BJ (cell line): ENCODE results near the gene ZNF440. TPM values are rescaled to one million over a fixed set of nuclear protein-coding genes. Genes with fewer than 3 reads are reported as not detected.
"Not testable (repeated sequence)": the region's sequence is repeated elsewhere in the genome, so short reads cannot be mapped to it uniquely, and the experiment has no call there.

ENCODE experiments used
- CTCF ChIA-PET: fragments of 350-600 bp; formaldehyde crosslinking; extraction: SDS; loops from one replicate; lab custom pipeline; 2021; ENCODE audit warnings: antibody characterized with exemption, inconsistent platforms; lab: Yijun Ruan, JAX
- POLR2A ChIA-PET: fragments of 300-600 bp; sonication (Branson Sonifier 250); formaldehyde crosslinking; extraction: SDS; loops from one replicate; lab custom pipeline; 2021; ENCODE audit warnings: antibody characterized with exemption; lab: Charles Lee
- DNase-seq: peaks from one replicate; pipeline ENCODE4 v3.0.0-alpha.2; 2011; ENCODE audit warnings: low read depth
- H3K27me3 ChIP-seq: 2 replicates; pipeline ENCODE4 v1.6.0; 2011; ENCODE audit warnings: low read length; ENCODE audit not compliant: control insufficient read depth, insufficient read depth
- H3K36me3 ChIP-seq: 2 replicates; pipeline ENCODE4 v1.5.1; 2011; ENCODE audit warnings: low read length; ENCODE audit not compliant: control insufficient read depth, insufficient read depth
- H3K4me3 ChIP-seq: 2 replicates; pipeline ENCODE4 v1.5.1; 2011; ENCODE audit warnings: low read depth, mild to moderate bottlenecking, control low read depth, low read length
- polyA minus RNA-seq: library from RNA; depleted of rRNA, polyadenylated mRNA; stranded (reverse); fragments of >200 nt; gene quantifications from 2 replicates; pipeline ENCODE4 v1.2.3, GENCODE V29; 2011; rRNA and poly(A)+ RNA removed
- polyA plus RNA-seq: library from polyadenylated mRNA; depleted of rRNA; stranded (reverse); fragments of >200 nt; gene quantifications from 2 replicates; pipeline ENCODE4 v1.2.3, GENCODE V29; 2011; rRNA removed
- TF ChIP-seq, protein P1 (sequence below): IDR thresholded peaks from 2 replicates; pipeline ENCODE4 v1.5.1; 2011; ENCODE audit warnings: low read depth, mild to moderate bottlenecking, control low read depth, inconsistent platforms, low read length, moderate library complexity; ENCODE audit not compliant: insufficient read depth

Gene ZNF440
- polyA plus RNA-seq (2.0 and 3.8 TPM in 2 replicates), polyA minus RNA-seq (3.5 and 4.4 TPM in 2 replicates)

- Histone ChIP-seq H3K36me3 (no peaks in the 10 kb centered on the region), H3K27me3 (no peaks in the 10 kb centered on the region), H3K4me3 (peak within 1 kb of the TSS; percentile 59)
- ChIA-PET CTCF (interaction anchor here (0.9 to 7.8 kb wide), 3 partner anchors 16 to 45 kb away, joined by 3 to 53 read pairs (median 3); partner anchors contain the start of gene ZNF491), POLR2A (no interaction called here)
- TF ChIP-seq, protein P1, sequence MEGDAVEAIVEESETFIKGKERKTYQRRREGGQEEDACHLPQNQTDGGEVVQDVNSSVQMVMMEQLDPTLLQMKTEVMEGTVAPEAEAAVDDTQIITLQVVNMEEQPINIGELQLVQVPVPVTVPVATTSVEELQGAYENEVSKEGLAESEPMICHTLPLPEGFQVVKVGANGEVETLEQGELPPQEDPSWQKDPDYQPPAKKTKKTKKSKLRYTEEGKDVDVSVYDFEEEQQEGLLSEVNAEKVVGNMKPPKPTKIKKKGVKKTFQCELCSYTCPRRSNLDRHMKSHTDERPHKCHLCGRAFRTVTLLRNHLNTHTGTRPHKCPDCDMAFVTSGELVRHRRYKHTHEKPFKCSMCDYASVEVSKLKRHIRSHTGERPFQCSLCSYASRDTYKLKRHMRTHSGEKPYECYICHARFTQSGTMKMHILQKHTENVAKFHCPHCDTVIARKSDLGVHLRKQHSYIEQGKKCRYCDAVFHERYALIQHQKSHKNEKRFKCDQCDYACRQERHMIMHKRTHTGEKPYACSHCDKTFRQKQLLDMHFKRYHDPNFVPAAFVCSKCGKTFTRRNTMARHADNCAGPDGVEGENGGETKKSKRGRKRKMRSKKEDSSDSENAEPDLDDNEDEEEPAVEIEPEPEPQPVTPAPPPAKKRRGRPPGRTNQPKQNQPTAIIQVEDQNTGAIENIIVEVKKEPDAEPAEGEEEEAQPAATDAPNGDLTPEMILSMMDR, result no peak
- DNase-seq, result peak; percentile 71
Measured at GRCh38 chr19:11814029-11814699, at the start of gene ZNF440. TSS of gene ZNF440 (plus strand) at chr19:11814273. CDS start at chr19:11814448, 175 bp downstream.

DNA sequence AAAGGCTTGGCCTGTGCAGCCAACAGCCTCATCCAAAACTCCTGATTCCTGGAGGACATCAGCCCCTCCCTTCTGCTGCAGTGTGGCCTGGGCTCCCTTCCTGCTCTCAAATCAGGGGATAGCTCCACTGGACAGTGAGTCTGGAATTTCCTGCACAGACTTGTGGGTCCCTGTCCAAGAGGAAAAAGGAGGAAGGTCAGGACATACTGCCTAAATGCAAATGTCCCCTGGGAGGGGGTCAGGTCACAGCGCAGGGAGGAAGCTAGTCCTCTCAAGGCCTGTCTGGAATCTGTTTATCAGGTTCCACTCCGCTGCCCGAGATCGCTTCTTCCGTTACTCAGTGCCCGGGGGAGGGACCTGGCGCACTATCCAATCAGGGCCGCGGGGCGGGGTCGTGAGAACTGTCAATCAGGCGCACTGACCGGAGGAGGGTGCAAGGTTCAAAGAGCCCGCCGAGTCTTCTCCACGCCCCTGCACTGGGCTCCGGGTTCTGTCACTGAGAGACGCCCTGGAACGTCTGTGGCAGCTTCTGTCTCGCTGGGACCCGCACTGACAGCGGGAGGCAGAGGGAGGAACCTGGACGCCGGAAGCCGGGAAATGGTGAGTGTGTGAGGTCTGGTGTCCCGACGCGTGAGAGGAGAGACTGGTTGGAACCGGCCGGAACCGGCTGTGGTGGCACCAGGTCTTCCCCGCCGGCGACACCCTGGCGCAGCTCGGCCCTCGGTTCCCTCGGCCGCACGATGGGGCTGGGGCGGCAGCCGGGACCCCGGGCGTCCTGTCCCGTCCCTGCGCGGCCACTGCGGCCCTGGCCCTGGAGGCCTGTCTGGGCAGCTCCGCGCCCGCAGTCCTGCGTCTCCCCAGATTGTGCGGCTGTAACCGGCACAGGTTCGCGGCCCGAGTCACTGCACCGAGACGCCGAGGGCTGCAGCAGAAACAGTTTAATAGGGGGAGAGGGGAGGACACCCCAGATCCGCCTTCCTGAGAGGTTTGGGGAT lies 47.2 kb upstream of the ZNF440 start, which contains the start of gene ZNF441:
Gene ZNF441 (plus strand): TSS at position 404 of the 995 bp plus-strand sequence. CDS start 194 bp downstream, at position 598.
- ChIA-PET CTCF (interaction anchor here (0.8 to 1.1 kb wide), 6 partner anchors 8 to 157 kb away, joined by 3 to 4 read pairs (median 3); partner anchors contain the start of gene ZNF823), POLR2A (no interaction called here)
- Histone ChIP-seq H3K36me3 (no peaks in the 10 kb centered on the region), H3K4me3 (peak within 1 kb of the TSS; percentile 57), H3K27me3 (no peaks in the 10 kb centered on the region)
- TF ChIP-seq, protein P1, result no peak
- DNase-seq, result peak; percentile 75

- no peaks in the 10 kb centered on the region for H3K27me3 ChIP-seq
- DNase-seq, result no peak
- TF ChIP-seq, protein P1, result no peak
- POLR2A ChIA-PET, result no interaction called here
- CTCF ChIA-PET, result no interaction called here
- H3K4me3 ChIP-seq, result peak overlapping the region; percentile 57
- H3K36me3 ChIP-seq, result no peaks in the 10 kb centered on the region
Measured at GRCh38 chr19:11767633-11768133, 46.4 kb upstream of the ZNF440 start.

DNA sequence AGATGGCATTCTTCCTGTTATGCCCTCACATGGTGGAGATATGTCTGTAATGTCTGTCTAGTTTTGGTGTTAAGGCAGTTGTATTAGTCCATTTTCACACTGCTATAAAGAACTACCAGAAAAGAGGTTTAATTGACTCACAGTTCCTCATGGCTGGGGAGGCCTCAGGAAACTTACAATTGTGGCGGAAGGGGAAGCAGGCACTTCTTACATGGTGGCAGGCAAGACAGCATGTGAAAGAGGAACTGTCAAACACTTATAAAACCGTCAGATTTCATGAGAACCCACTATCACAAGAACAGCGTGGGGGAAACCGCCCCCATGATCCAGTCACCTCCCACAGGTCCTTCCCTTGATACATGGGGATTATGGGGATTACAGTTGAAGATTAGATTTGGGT lies 44.1 kb upstream of the ZNF440 start:
- no peaks in the 10 kb centered on the region for H3K27me3 ChIP-seq
- DNase-seq, result no peak
- H3K36me3 ChIP-seq, result no peaks in the 10 kb centered on the region
- ChIA-PET POLR2A (no interaction called here), CTCF (no interaction called here)
- no peak overlapping the region for H3K4me3 ChIP-seq
- TF ChIP-seq, protein P1, result no peak

DNA sequence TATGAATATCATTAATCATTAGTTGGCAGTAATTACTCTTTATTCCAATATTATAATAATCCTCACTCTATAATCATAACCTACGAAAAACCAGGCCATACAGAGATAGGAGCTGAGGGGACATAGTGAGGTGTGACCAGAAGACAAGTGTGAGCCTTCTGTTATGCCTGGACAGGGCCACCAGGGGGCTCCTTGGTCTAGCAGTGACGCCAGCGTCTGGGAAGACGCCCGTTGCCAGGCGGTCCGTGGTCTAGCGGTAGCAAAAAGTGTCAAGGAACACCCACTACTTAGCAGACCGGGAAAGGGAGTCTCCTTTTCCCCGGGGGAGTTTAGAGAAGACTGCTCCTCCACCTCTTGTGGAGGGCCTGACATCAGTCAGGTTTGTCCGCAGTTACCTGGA lies 42.6 kb upstream of the ZNF440 start:
- CTCF ChIA-PET, result interaction anchor here (1.0 kb wide), 1 partner anchor 26 kb away, joined by 4 read pairs; no protein-coding TSS in a partner anchor
- H3K4me3 ChIP-seq, POLR2A ChIA-PET, H3K36me3 ChIP-seq, DNase-seq, H3K27me3 ChIP-seq: not testable (repeated sequence)

DNA sequence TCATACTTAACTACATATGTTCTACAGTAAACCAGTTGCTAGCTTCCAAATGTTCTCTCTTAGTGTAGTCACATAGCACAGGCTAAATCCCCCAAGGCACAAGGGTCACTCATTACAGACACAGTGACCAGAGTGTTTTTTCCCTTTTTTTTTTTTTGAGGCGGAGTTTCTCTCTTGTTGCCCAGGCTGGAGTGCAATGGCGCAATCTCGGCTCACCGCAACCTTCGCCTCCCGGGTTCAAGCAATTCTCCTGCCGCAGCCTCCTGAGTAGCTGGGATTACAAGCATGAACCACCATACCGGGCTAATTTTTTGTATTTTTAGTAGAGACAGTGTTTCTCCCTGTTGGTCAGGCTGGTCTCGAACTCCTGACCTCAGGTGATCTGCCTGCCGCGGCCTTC lies 37.4 kb upstream of the ZNF440 start:
- H3K4me3 ChIP-seq, DNase-seq, H3K27me3 ChIP-seq, POLR2A ChIA-PET, CTCF ChIA-PET: not testable (repeated sequence)
- peaks cover 18% of the 10 kb centered on the region for H3K36me3 ChIP-seq
